SU-DHL-6 (cell line): ENCODE measurements around the gene LGR6.

Experiments
- H2AFZ ChIP-seq: fragments of 200-600 bp; sonication (generic); 2 replicates; pipeline ENCODE4 v1.6.1; 2014; ENCODE audit warnings: low read depth, mild to moderate bottlenecking, moderate library complexity, mixed read lengths, antibody characterized with exemption, low read length; ENCODE audit not compliant: severe bottlenecking
- H3F3A ChIP-seq: fragments of 200-600 bp; shearing (Covaris generic); 2 replicates; pipeline ENCODE4 v1.6.0; 2016; ENCODE audit warnings: antibody characterized with exemption, mild to moderate bottlenecking; ENCODE audit not compliant: insufficient read depth
- H3K27ac ChIP-seq: fragments of 200-600 bp; sonication (generic); 2 replicates; pipeline ENCODE4 v1.5.1; 2016; ENCODE audit warnings: low read depth, mild to moderate bottlenecking, low read length, moderate library complexity, mixed read lengths
- H3K27me3 ChIP-seq: fragments of 200-600 bp; sonication (generic), shearing (Covaris generic); 2 replicates; pipeline ENCODE4 v1.6.0; 2014; ENCODE audit warnings: mild to moderate bottlenecking, low read length
- H3K36me3 ChIP-seq: fragments of 200-600 bp; sonication (generic); 2 replicates; pipeline ENCODE4 v1.6.1; 2014; ENCODE audit warnings: mild to moderate bottlenecking, low read length, mixed read lengths
- H3K4me2 ChIP-seq: fragments of 300-600, 200-600 bp; shearing (Covaris generic), sonication (generic); 2 replicates; pipeline ENCODE4 v1.6.0; 2014; ENCODE audit warnings: low read length, low read depth, mild to moderate bottlenecking; ENCODE audit not compliant: poor library complexity, severe bottlenecking
- H3K4me3 ChIP-seq: fragments of 200-600 bp; sonication (generic); 2 replicates; pipeline ENCODE4 v1.5.1; 2014; ENCODE audit warnings: antibody characterized with exemption, low read length, mild to moderate bottlenecking, mixed read lengths; ENCODE audit not compliant: insufficient read depth, poor library complexity, severe bottlenecking
- H3K79me2 ChIP-seq: fragments of 200-600 bp; sonication (generic); 2 replicates; pipeline ENCODE4 v1.6.1; 2014; ENCODE audit warnings: mild to moderate bottlenecking, low read length, moderate library complexity; ENCODE audit not compliant: insufficient read depth
- H3K9ac ChIP-seq: fragments of 200-600 bp; sonication (generic); 2 replicates; pipeline ENCODE4 v1.7.0; 2014; ENCODE audit warnings: mild to moderate bottlenecking, low read length
- H3K9me2 ChIP-seq: fragments of 200-600 bp; sonication (generic); replicated peaks from 2 replicates; pipeline ENCODE4 v1.6.1; 2014; ENCODE audit warnings: low read length; ENCODE audit not compliant: insufficient read depth
- H3K9me3 ChIP-seq: fragments of 200-600 bp; sonication (generic); 2 replicates; pipeline ENCODE4 v1.6.1; 2014; ENCODE audit warnings: low read length, mixed read lengths; ENCODE audit not compliant: insufficient read depth
- H4K20me1 ChIP-seq: fragments of 200-600 bp; sonication (generic); 2 replicates; pipeline ENCODE4 v1.6.1; 2014; ENCODE audit warnings: low read depth, mild to moderate bottlenecking, antibody characterized with exemption, low read length, moderate library complexity, mixed read lengths
- CTCF ChIP-seq: fragments of 200-600 bp; sonication (generic); IDR thresholded peaks from one replicate; pipeline ENCODE4 v1.5.1; 2017; ENCODE audit warnings: antibody characterized with exemption, mild to moderate bottlenecking, low read length, moderate library complexity; ENCODE audit not compliant: insufficient read depth, poor library complexity, severe bottlenecking
- EZH2phosphoT487 ChIP-seq: fragments of 200-600 bp; sonication (generic), shearing (Covaris generic); conservative IDR thresholded peaks from 2 replicates; pipeline ENCODE4 v1.6.1; 2018; ENCODE audit warnings: mild to moderate bottlenecking, antibody characterized with exemption, low read length, moderate library complexity, mixed read lengths

LGR6 gene

GRCh38 chr1:202214089-202214843 is 20.7 kb downstream of the LGR6 start:
- no peaks in the 10 kb centered on the region for H3K27me3 ChIP-seq
- H3K79me2 ChIP-seq: no peaks in the 10 kb centered on the region
- H3K9me3 ChIP-seq: no peaks in the 10 kb centered on the region
- no peaks in the 10 kb centered on the region for H3F3A ChIP-seq
- H3K9ac ChIP-seq: no peak overlapping the region
- H2AFZ ChIP-seq: no peak overlapping the region
- no peak overlapping the region for H3K4me2 ChIP-seq
- H3K9me2 ChIP-seq: no peaks in the 10 kb centered on the region
- TF ChIP-seq CTCF: no peak
- TF ChIP-seq EZH2phosphoT487: no peak
- no peaks in the 10 kb centered on the region for H4K20me1 ChIP-seq
- no peaks in the 10 kb centered on the region for H3K36me3 ChIP-seq
- no peak overlapping the region for H3K4me3 ChIP-seq
- H3K27ac ChIP-seq: no peak overlapping the region

- no peaks in the 10 kb centered on the region for H3K9me2 ChIP-seq
- no peaks in the 10 kb centered on the region for H3K36me3 ChIP-seq
- no peaks in the 10 kb centered on the region for H3K27me3 ChIP-seq
- H3K4me2 ChIP-seq: no peak overlapping the region
- no peaks in the 10 kb centered on the region for H3K9me3 ChIP-seq
- no peak overlapping the region for H2AFZ ChIP-seq
- H3K9ac ChIP-seq: no peak overlapping the region
- H4K20me1 ChIP-seq: no peaks in the 10 kb centered on the region
- no peak overlapping the region for H3K27ac ChIP-seq
- H3F3A ChIP-seq: no peaks in the 10 kb centered on the region
- H3K4me3 ChIP-seq: no peak overlapping the region
- TF ChIP-seq EZH2phosphoT487 (no peak), CTCF (no peak)
- H3K79me2 ChIP-seq: no peaks in the 10 kb centered on the region
These were observed 22.0 kb downstream of the LGR6 start for GRCh38 chr1:202215472-202216130.

DNA sequence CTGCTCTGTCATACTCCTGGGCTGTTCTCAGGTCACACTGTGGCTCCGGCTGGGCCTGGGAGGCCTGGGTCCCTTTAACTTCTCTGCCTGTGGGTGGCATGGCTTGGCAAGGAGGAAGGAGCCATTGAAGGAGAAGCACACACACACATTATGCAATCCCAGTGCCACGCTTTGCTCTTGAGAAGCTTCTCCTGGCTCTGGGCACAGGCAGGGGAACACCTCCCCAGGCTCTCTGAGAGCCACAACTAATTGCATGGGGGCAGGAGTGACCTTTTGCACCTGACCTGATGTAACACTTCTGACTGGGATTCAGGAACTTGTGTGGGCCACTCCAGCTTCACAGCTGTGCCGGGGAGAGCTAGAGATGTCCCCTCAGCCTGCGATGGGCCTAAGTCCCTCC is 23.1 kb downstream of the LGR6 start:
- no peak overlapping the region for H3K4me3 ChIP-seq
- H3K79me2 ChIP-seq: no peaks in the 10 kb centered on the region
- no peak overlapping the region for H3K9ac ChIP-seq
- no peaks in the 10 kb centered on the region for H3K36me3 ChIP-seq
- TF ChIP-seq EZH2phosphoT487: no peak
- no peak for TF ChIP-seq CTCF
- H3F3A ChIP-seq: no peaks in the 10 kb centered on the region
- no peaks in the 10 kb centered on the region for H4K20me1 ChIP-seq
- H3K27me3 ChIP-seq: no peaks in the 10 kb centered on the region
- H3K4me2 ChIP-seq: no peak overlapping the region
- H3K9me2 ChIP-seq: no peaks in the 10 kb centered on the region
- no peak overlapping the region for H3K27ac ChIP-seq
- H3K9me3 ChIP-seq: no peaks in the 10 kb centered on the region
- no peak overlapping the region for H2AFZ ChIP-seq
